ENCODE data around the gene ARHGAP30.

DNA sequence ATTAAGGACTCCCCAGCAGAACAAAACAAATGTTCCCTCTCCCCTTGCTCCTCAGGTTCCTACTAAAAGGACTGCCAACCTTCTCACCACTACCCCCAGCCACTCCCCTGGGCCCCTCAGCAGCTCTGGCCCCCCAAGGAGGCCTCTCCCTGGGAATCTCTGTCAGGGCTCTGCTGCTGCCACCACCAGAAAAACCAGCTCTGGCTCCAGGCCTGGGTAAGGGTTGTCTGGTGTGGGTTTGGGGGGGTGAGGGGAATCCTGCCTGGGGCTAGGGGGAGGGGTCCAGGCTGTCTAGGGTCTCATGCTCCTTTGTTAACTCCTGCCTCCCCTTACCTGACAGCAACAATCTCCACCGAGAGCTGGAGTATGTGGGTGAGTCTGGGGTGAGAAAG lies 14.9 kb upstream of the ARHGAP30 start:
- no peak for TF ChIP-seq EZH2 (IDR thresholded peaks at IDR 0.05; ENCODE audit: borderline replicate concordance, low read length)
- TF ChIP-seq, protein P1, sequence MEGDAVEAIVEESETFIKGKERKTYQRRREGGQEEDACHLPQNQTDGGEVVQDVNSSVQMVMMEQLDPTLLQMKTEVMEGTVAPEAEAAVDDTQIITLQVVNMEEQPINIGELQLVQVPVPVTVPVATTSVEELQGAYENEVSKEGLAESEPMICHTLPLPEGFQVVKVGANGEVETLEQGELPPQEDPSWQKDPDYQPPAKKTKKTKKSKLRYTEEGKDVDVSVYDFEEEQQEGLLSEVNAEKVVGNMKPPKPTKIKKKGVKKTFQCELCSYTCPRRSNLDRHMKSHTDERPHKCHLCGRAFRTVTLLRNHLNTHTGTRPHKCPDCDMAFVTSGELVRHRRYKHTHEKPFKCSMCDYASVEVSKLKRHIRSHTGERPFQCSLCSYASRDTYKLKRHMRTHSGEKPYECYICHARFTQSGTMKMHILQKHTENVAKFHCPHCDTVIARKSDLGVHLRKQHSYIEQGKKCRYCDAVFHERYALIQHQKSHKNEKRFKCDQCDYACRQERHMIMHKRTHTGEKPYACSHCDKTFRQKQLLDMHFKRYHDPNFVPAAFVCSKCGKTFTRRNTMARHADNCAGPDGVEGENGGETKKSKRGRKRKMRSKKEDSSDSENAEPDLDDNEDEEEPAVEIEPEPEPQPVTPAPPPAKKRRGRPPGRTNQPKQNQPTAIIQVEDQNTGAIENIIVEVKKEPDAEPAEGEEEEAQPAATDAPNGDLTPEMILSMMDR (IDR thresholded peaks at IDR 0.05; ENCODE audit: low read length): no peak

Data from OCI-LY1 (cell line).